BE2C (cell line): ENCODE data around the gene C18orf63.
"Not testable (repeated sequence)": the region's sequence is repeated elsewhere in the genome, so short reads cannot be mapped to it uniquely, and the experiment has no call there.

Experiments used
- DNase-seq: peaks from one replicate; pipeline ENCODE4 v3.0.0-alpha.2; 2020
- H3K27me3 ChIP-seq: fragments of 250-450 bp; sonication (Bioruptor Pico); 2 replicates; pipeline ENCODE4 v1.5.1; 2020; ENCODE audit warnings: mild to moderate bottlenecking
- H3K36me3 ChIP-seq: fragments of 250-450 bp; sonication (Bioruptor Pico); 2 replicates; pipeline ENCODE4 v1.5.1; 2020; ENCODE audit warnings: mild to moderate bottlenecking
- H3K4me1 ChIP-seq: fragments of 250-450 bp; sonication (Bioruptor Pico); 2 replicates; pipeline ENCODE4 v1.5.1; 2020
- H3K4me3 ChIP-seq: 2 replicates; pipeline ENCODE4 v1.5.1; 2011; ENCODE audit warnings: low read depth, low read length
- H3K9me3 ChIP-seq: fragments of 250-450 bp; sonication (Bioruptor Pico); 2 replicates; pipeline ENCODE4 v1.5.1; 2020
- TF ChIP-seq, protein P1 (sequence below): IDR thresholded peaks from 2 replicates; pipeline ENCODE4 v1.5.1; 2012; ENCODE audit warnings: mild to moderate bottlenecking, low read depth, low read length

C18orf63 gene

GRCh38 chr18:74289137-74289536 is 26.5 kb upstream of the C18orf63 start:
- H3K27me3 ChIP-seq: no peaks in the 10 kb centered on the region
- TF ChIP-seq, protein P1, sequence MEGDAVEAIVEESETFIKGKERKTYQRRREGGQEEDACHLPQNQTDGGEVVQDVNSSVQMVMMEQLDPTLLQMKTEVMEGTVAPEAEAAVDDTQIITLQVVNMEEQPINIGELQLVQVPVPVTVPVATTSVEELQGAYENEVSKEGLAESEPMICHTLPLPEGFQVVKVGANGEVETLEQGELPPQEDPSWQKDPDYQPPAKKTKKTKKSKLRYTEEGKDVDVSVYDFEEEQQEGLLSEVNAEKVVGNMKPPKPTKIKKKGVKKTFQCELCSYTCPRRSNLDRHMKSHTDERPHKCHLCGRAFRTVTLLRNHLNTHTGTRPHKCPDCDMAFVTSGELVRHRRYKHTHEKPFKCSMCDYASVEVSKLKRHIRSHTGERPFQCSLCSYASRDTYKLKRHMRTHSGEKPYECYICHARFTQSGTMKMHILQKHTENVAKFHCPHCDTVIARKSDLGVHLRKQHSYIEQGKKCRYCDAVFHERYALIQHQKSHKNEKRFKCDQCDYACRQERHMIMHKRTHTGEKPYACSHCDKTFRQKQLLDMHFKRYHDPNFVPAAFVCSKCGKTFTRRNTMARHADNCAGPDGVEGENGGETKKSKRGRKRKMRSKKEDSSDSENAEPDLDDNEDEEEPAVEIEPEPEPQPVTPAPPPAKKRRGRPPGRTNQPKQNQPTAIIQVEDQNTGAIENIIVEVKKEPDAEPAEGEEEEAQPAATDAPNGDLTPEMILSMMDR: no peak
- H3K4me3 ChIP-seq: no peak overlapping the region
- H3K9me3 ChIP-seq: no peaks in the 10 kb centered on the region
- no peaks in the 10 kb centered on the region for H3K4me1 ChIP-seq
- no peak for DNase-seq
- no peaks in the 10 kb centered on the region for H3K36me3 ChIP-seq

- no peak for DNase-seq
These were observed 25.6 kb upstream of the C18orf63 start for GRCh38 chr18:74290021-74290420.

GRCh38 chr18:74290794-74291471 is 24.7 kb upstream of the C18orf63 start:
- Histone ChIP-seq H3K27me3 (no peaks in the 10 kb centered on the region), H3K36me3 (no peaks in the 10 kb centered on the region), H3K4me3 (peak overlapping the region; percentile 73), H3K4me1 (no peaks in the 10 kb centered on the region), H3K9me3 (no peaks in the 10 kb centered on the region)
- TF ChIP-seq, protein P1: no peak
- DNase-seq: no peak

More at GRCh38 chr18:74290021-74290420, 25.6 kb upstream of the C18orf63 start:
- Histone ChIP-seq H3K4me3 (no peak overlapping the region), H3K36me3 (no peaks in the 10 kb centered on the region), H3K9me3 (no peaks in the 10 kb centered on the region), H3K4me1 (no peaks in the 10 kb centered on the region), H3K27me3 (no peaks in the 10 kb centered on the region)
- TF ChIP-seq, protein P1: no peak

DNA sequence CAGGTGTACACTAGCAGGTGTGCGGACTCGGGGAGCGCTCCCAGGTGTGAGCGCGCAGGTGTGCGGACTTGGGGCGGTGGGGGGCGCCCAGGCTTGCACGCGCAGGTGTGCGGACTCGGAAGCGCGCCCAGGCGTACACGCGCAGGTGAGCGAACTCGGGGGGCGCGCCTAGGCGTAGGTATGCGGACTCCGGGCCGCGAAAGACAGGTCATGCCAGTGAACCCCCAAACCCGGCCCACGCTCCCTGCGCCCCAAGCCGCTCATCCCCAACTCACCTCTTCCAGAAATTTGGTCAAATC is 24.2 kb upstream of the C18orf63 start:
- no peaks in the 10 kb centered on the region for H3K4me1 ChIP-seq
- peak overlapping the region; percentile 73 for H3K4me3 ChIP-seq

GRCh38 chr18:74291771-74292540 is 23.7 kb upstream of the C18orf63 start, which contains the start of gene CYB5A:
TSS of gene CYB5A (minus strand) at chr18:74291963. CDS start at chr18:74291875, 88 bp downstream.
- no peaks in the 10 kb centered on the region for H3K36me3 ChIP-seq
- TF ChIP-seq, protein P1: no peak
- no peaks in the 10 kb centered on the region for H3K27me3 ChIP-seq
- DNase-seq: peak; percentile 91
- H3K4me1 ChIP-seq: no peaks in the 10 kb centered on the region
- peak within 1 kb of the TSS; percentile 73 for H3K4me3 ChIP-seq
- H3K9me3 ChIP-seq: no peaks in the 10 kb centered on the region

More for the DNA sequence above, 24.2 kb upstream of the C18orf63 start:
- TF ChIP-seq, protein P1: no peak
- H3K27me3 ChIP-seq: no peaks in the 10 kb centered on the region
- H3K9me3 ChIP-seq: no peaks in the 10 kb centered on the region
- no peaks in the 10 kb centered on the region for H3K36me3 ChIP-seq
- no peak for DNase-seq

DNA sequence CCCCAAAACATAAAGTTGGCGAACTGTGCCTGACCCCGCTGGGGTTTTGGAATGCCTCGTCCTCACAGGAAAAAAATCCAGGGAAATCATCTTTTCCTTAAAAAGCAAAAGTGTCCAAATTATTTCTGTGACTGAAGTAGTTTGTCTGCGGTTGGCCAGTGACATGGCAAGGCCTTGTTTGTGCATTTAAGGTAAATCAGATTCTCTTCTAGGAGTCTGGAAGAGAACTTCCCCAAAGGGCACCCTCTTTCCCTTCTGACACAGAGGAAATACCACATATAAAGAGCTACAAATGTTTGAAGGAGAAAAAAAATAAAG is 23.1 kb upstream of the C18orf63 start:
- Histone ChIP-seq H3K4me1 (no peaks in the 10 kb centered on the region), H3K36me3 (no peaks in the 10 kb centered on the region), H3K9me3 (no peaks in the 10 kb centered on the region), H3K27me3 (no peaks in the 10 kb centered on the region), H3K4me3 (peak overlapping the region; percentile 73)
- DNase-seq: no peak
- TF ChIP-seq, protein P1: no peak

DNA sequence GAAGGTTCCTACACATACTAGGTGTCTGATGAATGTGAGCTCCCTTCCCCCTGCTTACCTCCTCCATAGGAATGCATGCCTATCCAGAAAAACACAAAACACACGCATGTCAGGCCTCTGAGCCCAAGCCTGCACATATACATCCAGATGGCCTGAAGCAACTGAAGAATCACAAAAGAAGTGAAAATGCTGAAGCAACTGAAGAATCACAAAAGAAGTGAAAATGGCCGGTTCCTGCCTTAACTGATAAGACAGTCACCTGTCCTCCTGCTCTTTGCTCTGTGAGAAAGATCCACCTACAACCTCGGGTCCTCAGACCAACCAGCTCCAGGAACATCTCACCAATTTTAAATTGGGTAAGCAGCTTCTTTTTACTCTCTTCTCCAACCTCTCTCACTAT is 22.7 kb upstream of the C18orf63 start:
- DNase-seq, H3K4me1 ChIP-seq, H3K9me3 ChIP-seq, H3K4me3 ChIP-seq, H3K27me3 ChIP-seq, H3K36me3 ChIP-seq: not testable (repeated sequence)
